ENCODE measurements around the gene GPR18.

DNA sequence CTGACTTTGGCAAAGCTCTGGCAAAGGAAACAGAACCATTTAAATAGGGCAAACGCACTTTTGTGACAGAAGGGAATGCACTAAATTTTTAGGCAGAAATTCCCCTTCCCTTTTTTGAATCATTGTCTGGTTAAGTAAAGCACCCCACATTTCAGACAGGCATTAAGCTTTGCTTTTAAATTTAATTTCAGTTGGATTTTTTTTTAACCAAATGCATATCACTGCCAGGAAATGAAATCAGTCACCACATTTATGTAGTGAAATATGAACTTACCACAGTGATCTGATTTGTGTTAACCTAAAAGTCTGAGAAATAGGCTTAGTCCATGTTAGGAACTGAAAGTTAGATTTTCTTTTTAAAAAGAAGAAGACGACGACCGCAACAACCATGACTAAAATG, 38.2 kb upstream of the GPR18 start:
- no peak for TF ChIP-seq EZH2phosphoT487 (IDR thresholded peaks at IDR 0.05; ENCODE audit: low read length)
- TF ChIP-seq, protein P1, sequence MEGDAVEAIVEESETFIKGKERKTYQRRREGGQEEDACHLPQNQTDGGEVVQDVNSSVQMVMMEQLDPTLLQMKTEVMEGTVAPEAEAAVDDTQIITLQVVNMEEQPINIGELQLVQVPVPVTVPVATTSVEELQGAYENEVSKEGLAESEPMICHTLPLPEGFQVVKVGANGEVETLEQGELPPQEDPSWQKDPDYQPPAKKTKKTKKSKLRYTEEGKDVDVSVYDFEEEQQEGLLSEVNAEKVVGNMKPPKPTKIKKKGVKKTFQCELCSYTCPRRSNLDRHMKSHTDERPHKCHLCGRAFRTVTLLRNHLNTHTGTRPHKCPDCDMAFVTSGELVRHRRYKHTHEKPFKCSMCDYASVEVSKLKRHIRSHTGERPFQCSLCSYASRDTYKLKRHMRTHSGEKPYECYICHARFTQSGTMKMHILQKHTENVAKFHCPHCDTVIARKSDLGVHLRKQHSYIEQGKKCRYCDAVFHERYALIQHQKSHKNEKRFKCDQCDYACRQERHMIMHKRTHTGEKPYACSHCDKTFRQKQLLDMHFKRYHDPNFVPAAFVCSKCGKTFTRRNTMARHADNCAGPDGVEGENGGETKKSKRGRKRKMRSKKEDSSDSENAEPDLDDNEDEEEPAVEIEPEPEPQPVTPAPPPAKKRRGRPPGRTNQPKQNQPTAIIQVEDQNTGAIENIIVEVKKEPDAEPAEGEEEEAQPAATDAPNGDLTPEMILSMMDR (IDR thresholded peaks at IDR 0.05; ENCODE audit: low read length) = no peak
- no peak for TF ChIP-seq EZH2 (optimal IDR thresholded peaks at IDR 0.05; ENCODE audit: low read depth, low read length)
